HL-60 (cell line): ENCODE data around the gene CAPN13.

Experiments
- DNase-seq, 2 experiments: peaks; one replicate each; pipeline ENCODE4 v3.0.0-alpha.2; 2010 to 2020; ENCODE audit warnings: low read depth in 1 of 2, low spot score in 1 of 2
- H3K27ac ChIP-seq: fragments of 250-450 bp; sonication (Bioruptor Pico); replicated peaks from 2 replicates; pipeline ENCODE4 v1.5.1; 2020; ENCODE audit warnings: mild to moderate bottlenecking, moderate library complexity
- H3K27me3 ChIP-seq: fragments of 250-450 bp; sonication (Bioruptor Pico); 2 replicates; pipeline ENCODE4 v1.5.1; 2021; ENCODE audit warnings: mild to moderate bottlenecking, moderate library complexity; ENCODE audit not compliant: insufficient read depth, poor library complexity, severe bottlenecking
- H3K4me3 ChIP-seq: replicated peaks from 2 replicates; pipeline ENCODE4 v1.5.1; 2011; ENCODE audit warnings: mild to moderate bottlenecking, control low read depth, low read length; ENCODE audit not compliant: insufficient read depth
- CTCF ChIP-seq: IDR thresholded peaks from one replicate; pipeline ENCODE4 v1.5.1; 2011; ENCODE audit warnings: low read length, control low read depth, inconsistent platforms; ENCODE audit not compliant: insufficient read depth
- GABPA ChIP-seq: IDR thresholded peaks from 2 replicates; pipeline ENCODE4 v1.6.1; 2012; ENCODE audit warnings: low read depth
- POLR2AphosphoS5 ChIP-seq: IDR thresholded peaks from 2 replicates; pipeline ENCODE4 v1.6.1; 2012; ENCODE audit warnings: low read depth
- REST ChIP-seq: IDR thresholded peaks from 2 replicates; pipeline ENCODE4 v1.6.1; 2012; ENCODE audit warnings: low read depth; ENCODE audit not compliant: insufficient replicate concordance
- SPI1 ChIP-seq: IDR thresholded peaks from 2 replicates; pipeline ENCODE4 v1.6.1; 2012; ENCODE audit warnings: low read depth, mild to moderate bottlenecking, borderline replicate concordance

CAPN13 gene

GRCh38 chr2:30694286-30695055 lies 112.8 kb downstream of the CAPN13 start:
- Histone ChIP-seq H3K27ac (no peak overlapping the region), H3K27me3 (no peaks in the 10 kb centered on the region), H3K4me3 (no peak overlapping the region)
- TF ChIP-seq SPI1 = no peak
- no peak for TF ChIP-seq CTCF
- no peak for TF ChIP-seq GABPA
- TF ChIP-seq REST = no peak
- TF ChIP-seq POLR2AphosphoS5 = no peak
- no peak for DNase-seq

GRCh38 chr2:30693821-30694281 lies 113.4 kb downstream of the CAPN13 start:
- H3K4me3 ChIP-seq = no peak overlapping the region
- DNase-seq = no peak
- H3K27ac ChIP-seq = no peak overlapping the region
- H3K27me3 ChIP-seq = no peaks in the 10 kb centered on the region
- no peak for TF ChIP-seq SPI1
- TF ChIP-seq REST = no peak
- no peak for TF ChIP-seq POLR2AphosphoS5
- no peak for TF ChIP-seq CTCF
- no peak for TF ChIP-seq GABPA

- Histone ChIP-seq H3K4me3 (no peak overlapping the region), H3K27ac (no peak overlapping the region), H3K27me3 (no peaks in the 10 kb centered on the region)
- TF ChIP-seq SPI1 (no peak), POLR2AphosphoS5 (no peak), CTCF (no peak), REST (no peak), GABPA (no peak)
- no peak for DNase-seq
Measured at GRCh38 chr2:30692829-30693275, 114.4 kb downstream of the CAPN13 start.
